ENCODE results near the gene ITGB3BP. TPM values are rescaled to one million over a fixed set of nuclear protein-coding genes. Genes with fewer than 3 reads are reported as not detected.

ITGB3BP gene, protein sequence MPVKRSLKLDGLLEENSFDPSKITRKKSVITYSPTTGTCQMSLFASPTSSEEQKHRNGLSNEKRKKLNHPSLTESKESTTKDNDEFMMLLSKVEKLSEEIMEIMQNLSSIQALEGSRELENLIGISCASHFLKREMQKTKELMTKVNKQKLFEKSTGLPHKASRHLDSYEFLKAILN
- polyA plus RNA-seq (2011; rRNA removed) = 36.3 and 45.8 TPM in 2 replicates
- 13.1 and 14.4 TPM in 2 replicates for polyA plus RNA-seq (2012; cell fraction: cytosol; rRNA removed)
- polyA plus RNA-seq (2012; cell fraction: nucleus; rRNA removed) = 5.1 and 7.4 TPM in 2 replicates
- polyA plus RNA-seq (2017; fragmentation: RNase III; extraction: RNeasy Plus Mini Kit Qiagen cat#74134 plus additional on column Dnase treatment) = 31.6 to 33.5 TPM (median 32.7 TPM) in 3 replicates
- polyA minus RNA-seq (2011; rRNA and poly(A)+ RNA removed) = 3.5 and 5.4 TPM in 2 replicates

DNA sequence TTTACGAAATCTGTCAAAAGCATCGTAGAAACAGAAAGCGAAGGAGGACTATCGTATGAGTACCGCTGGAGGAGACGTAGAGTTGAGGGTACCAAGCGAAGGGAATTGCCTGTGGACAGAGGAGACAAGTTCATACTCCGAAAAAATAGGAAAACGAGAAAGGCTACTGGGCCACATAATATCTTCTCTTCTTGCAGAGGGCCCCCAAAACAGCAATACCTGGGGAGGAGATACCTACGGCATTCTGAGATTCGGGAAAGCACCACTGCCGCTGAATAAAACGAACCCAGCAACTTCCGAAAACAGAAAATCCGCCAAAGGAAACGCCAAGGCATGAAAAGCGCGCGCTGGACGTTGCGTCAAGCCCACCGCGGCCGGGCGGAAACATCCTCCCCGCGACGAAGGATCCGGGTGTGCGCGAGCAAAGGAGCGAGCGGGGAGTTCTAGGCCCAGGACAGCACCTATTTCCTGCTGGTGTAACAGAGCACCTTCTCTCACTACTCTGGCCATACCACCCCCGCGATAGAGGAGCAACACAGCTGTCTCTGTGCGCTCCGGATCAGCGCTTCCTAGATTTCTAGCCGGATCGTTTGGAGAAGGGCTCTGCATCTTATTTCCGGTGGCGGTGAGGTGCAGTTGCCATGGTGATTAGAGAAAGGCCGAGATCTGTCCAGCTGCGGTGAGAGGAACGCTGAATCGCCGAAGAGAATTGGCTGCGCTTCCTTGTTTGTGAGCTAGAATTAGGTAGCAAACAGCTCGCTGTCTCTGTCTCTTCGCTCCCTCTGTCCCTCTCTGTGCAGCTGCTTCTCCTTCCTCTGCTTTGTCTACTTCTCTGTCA, at the start of gene ITGB3BP, which contains the start of gene EFCAB7:
ITGB3BP (minus strand) TSS at position 335 of the 838 bp plus-strand sequence; CDS start at position 243, 92 bp downstream.
EFCAB7 (plus strand) TSS at position 635 of the 838 bp plus-strand sequence. CDS start 2,048 bp downstream, outside the sequence.
- WGBS (ENCODE audit: missing lambda C conversion rate) = under 1% methylated on average over 35 of the region's 50 CpGs
- Histone ChIP-seq H3K9me3 (no peaks in the 10 kb centered on the region), H3K4me3 (peak within 1 kb of the TSS; percentile 58), H3K4me1 (peaks cover 17% of the 10 kb centered on the region; the same call in 2 of the 3 replicates), H3K27ac (peak within 1 kb of the TSS; percentile 86 to 97), H3K4me2 (peak within 1 kb of the TSS; percentile 89)
- no peak for FAIRE-seq
- ATAC-seq = peak; percentile 99
- ChIA-PET POLR2A (no interaction called here), CTCF (interaction anchor here (0.7 to 0.8 kb wide), 2 partner anchors 14 to 16 kb away, joined by 3 read pairs; no protein-coding TSS in a partner anchor)
- DNase-seq (ENCODE audit: low read depth in 1 of 2, low spot score in 1 of 2) = peak; percentile 61 to 93
- no peak for TF ChIP-seq FOSB (CRISPR knock-in tag; IDR thresholded peaks at IDR 0.05)
- TF ChIP-seq TFCP2L1 (CRISPR knock-in tag; IDR thresholded peaks at IDR 0.05) = no peak
- no peak; the same call in 1 of the 2 replicates for TF ChIP-seq PHF8 (IDR thresholded peaks at IDR 0.05; ENCODE audit: borderline replicate concordance, low read depth)
- TF ChIP-seq MAZ (IDR thresholded peaks at IDR 0.05; ENCODE audit: borderline replicate concordance, low read depth, low read length) = no peak
- TF ChIP-seq, protein P1, sequence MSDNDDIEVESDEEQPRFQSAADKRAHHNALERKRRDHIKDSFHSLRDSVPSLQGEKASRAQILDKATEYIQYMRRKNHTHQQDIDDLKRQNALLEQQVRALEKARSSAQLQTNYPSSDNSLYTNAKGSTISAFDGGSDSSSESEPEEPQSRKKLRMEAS (IDR thresholded peaks at IDR 0.05) = peak; percentile 93
- TF ChIP-seq, protein P2, sequence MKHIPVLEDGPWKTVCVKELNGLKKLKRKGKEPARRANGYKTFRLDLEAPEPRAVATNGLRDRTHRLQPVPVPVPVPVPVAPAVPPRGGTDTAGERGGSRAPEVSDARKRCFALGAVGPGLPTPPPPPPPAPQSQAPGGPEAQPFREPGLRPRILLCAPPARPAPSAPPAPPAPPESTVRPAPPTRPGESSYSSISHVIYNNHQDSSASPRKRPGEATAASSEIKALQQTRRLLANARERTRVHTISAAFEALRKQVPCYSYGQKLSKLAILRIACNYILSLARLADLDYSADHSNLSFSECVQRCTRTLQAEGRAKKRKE (CRISPR knock-in tag; IDR thresholded peaks at IDR 0.05; ENCODE audit: low read depth) = no peak
- no peak for TF ChIP-seq MAFK (IDR thresholded peaks at IDR 0.05; ENCODE audit: partially characterized antibody)
- TF ChIP-seq BHLHE40 (IDR thresholded peaks at IDR 0.05; ENCODE audit: low read depth, low read length) = no peak
- no peak; the same call in 1 of the 2 replicates for TF ChIP-seq GATA3 (IDR thresholded peaks at IDR 0.05; ENCODE audit: borderline replicate concordance)
- TF ChIP-seq, protein P3, sequence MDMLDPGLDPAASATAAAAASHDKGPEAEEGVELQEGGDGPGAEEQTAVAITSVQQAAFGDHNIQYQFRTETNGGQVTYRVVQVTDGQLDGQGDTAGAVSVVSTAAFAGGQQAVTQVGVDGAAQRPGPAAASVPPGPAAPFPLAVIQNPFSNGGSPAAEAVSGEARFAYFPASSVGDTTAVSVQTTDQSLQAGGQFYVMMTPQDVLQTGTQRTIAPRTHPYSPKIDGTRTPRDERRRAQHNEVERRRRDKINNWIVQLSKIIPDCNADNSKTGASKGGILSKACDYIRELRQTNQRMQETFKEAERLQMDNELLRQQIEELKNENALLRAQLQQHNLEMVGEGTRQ (IDR thresholded peaks at IDR 0.05) = no peak
- TF ChIP-seq CBX8 (IDR thresholded peaks at IDR 0.05) = no peak
- TF ChIP-seq, protein P4, sequence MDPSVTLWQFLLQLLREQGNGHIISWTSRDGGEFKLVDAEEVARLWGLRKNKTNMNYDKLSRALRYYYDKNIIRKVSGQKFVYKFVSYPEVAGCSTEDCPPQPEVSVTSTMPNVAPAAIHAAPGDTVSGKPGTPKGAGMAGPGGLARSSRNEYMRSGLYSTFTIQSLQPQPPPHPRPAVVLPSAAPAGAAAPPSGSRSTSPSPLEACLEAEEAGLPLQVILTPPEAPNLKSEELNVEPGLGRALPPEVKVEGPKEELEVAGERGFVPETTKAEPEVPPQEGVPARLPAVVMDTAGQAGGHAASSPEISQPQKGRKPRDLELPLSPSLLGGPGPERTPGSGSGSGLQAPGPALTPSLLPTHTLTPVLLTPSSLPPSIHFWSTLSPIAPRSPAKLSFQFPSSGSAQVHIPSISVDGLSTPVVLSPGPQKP (IDR thresholded peaks at IDR 0.05; ENCODE audit: low read depth, low read length) = no peak
- TF ChIP-seq HEYL (CRISPR knock-in tag; IDR thresholded peaks at IDR 0.05) = no peak
- TF ChIP-seq RFX5 (IDR thresholded peaks at IDR 0.05) = 0 out of 2 replicates have a peak, but pooled peaks have one; percentile 51
- TF ChIP-seq, protein P5, sequence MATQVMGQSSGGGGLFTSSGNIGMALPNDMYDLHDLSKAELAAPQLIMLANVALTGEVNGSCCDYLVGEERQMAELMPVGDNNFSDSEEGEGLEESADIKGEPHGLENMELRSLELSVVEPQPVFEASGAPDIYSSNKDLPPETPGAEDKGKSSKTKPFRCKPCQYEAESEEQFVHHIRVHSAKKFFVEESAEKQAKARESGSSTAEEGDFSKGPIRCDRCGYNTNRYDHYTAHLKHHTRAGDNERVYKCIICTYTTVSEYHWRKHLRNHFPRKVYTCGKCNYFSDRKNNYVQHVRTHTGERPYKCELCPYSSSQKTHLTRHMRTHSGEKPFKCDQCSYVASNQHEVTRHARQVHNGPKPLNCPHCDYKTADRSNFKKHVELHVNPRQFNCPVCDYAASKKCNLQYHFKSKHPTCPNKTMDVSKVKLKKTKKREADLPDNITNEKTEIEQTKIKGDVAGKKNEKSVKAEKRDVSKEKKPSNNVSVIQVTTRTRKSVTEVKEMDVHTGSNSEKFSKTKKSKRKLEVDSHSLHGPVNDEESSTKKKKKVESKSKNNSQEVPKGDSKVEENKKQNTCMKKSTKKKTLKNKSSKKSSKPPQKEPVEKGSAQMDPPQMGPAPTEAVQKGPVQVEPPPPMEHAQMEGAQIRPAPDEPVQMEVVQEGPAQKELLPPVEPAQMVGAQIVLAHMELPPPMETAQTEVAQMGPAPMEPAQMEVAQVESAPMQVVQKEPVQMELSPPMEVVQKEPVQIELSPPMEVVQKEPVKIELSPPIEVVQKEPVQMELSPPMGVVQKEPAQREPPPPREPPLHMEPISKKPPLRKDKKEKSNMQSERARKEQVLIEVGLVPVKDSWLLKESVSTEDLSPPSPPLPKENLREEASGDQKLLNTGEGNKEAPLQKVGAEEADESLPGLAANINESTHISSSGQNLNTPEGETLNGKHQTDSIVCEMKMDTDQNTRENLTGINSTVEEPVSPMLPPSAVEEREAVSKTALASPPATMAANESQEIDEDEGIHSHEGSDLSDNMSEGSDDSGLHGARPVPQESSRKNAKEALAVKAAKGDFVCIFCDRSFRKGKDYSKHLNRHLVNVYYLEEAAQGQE (IDR thresholded peaks at IDR 0.05) = no peak
- TF ChIP-seq FOSL2 (IDR thresholded peaks at IDR 0.05) = no peak
- TF ChIP-seq FOSL2 (CRISPR knock-in tag; IDR thresholded peaks at IDR 0.05) = no peak
- TF ChIP-seq, protein P6, sequence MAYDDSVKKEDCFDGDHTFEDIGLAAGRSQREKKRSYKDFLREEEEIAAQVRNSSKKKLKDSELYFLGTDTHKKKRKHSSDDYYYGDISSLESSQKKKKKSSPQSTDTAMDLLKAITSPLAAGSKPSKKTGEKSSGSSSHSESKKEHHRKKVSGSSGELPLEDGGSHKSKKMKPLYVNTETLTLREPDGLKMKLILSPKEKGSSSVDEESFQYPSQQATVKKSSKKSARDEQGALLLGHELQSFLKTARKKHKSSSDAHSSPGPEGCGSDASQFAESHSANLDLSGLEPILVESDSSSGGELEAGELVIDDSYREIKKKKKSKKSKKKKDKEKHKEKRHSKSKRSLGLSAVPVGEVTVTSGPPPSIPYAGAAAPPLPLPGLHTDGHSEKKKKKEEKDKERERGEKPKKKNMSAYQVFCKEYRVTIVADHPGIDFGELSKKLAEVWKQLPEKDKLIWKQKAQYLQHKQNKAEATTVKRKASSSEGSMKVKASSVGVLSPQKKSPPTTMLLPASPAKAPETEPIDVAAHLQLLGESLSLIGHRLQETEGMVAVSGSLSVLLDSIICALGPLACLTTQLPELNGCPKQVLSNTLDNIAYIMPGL (CRISPR knock-in tag; IDR thresholded peaks at IDR 0.05; ENCODE audit: borderline replicate concordance) = peak; percentile 74; the same call in 1 of the 2 replicates
- TF ChIP-seq, protein P7, sequence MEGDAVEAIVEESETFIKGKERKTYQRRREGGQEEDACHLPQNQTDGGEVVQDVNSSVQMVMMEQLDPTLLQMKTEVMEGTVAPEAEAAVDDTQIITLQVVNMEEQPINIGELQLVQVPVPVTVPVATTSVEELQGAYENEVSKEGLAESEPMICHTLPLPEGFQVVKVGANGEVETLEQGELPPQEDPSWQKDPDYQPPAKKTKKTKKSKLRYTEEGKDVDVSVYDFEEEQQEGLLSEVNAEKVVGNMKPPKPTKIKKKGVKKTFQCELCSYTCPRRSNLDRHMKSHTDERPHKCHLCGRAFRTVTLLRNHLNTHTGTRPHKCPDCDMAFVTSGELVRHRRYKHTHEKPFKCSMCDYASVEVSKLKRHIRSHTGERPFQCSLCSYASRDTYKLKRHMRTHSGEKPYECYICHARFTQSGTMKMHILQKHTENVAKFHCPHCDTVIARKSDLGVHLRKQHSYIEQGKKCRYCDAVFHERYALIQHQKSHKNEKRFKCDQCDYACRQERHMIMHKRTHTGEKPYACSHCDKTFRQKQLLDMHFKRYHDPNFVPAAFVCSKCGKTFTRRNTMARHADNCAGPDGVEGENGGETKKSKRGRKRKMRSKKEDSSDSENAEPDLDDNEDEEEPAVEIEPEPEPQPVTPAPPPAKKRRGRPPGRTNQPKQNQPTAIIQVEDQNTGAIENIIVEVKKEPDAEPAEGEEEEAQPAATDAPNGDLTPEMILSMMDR (IDR thresholded peaks at IDR 0.05) = no peak
- TF ChIP-seq KDM1A (IDR thresholded peaks at IDR 0.05; ENCODE audit: low read depth) = no peak
- peak; percentile 11; the same call in 1 of the 2 replicates for TF ChIP-seq ZC3H11A (IDR thresholded peaks at IDR 0.05)
- TF ChIP-seq, protein P8, sequence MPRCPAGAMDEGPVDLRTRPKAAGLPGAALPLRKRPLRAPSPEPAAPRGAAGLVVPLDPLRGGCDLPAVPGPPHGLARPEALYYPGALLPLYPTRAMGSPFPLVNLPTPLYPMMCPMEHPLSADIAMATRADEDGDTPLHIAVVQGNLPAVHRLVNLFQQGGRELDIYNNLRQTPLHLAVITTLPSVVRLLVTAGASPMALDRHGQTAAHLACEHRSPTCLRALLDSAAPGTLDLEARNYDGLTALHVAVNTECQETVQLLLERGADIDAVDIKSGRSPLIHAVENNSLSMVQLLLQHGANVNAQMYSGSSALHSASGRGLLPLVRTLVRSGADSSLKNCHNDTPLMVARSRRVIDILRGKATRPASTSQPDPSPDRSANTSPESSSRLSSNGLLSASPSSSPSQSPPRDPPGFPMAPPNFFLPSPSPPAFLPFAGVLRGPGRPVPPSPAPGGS (IDR thresholded peaks at IDR 0.05) = no peak
- no peak for TF ChIP-seq CHD2 (IDR thresholded peaks at IDR 0.05; ENCODE audit: low read length, partially characterized antibody)
- no peak for TF ChIP-seq CBX2 (IDR thresholded peaks at IDR 0.05; ENCODE audit: borderline replicate concordance, low read depth)
- TF ChIP-seq HOXA7 (CRISPR knock-in tag; IDR thresholded peaks at IDR 0.05) = no peak
